ENCODE results near the gene TMCO5A.
A peak's percentile ranks its signal among the peaks of the same experiment; 100 is the strongest.

Gene TMCO5A

DNA sequence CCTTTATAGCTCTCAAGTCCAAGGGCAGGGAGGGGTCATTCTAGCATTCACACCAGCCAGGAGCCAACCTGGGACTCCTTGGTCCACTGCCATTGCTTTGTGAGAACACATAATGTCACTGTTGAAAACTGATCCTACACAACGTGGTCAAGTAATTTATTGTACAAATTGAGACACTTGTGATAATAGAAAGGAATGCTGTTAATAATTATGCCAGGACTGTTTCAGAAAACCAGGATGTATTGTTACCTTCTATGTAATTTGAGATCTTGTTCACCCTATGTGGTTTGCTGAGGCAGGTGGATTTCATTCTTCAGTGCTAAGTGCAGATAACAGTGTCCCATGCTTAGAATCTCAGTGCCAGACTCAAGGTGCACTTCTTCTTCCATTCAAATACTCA, 33.3 kb downstream of the TMCO5A start:
- Histone ChIP-seq H3K4me3 (ENCODE audit: control insufficient read depth in 1 of 7, extremely low read depth in 1 of 7, insufficient read depth in 4 of 7, low read depth in 2 of 7, low read length in 6 of 7) (no peak overlapping the region), H3K36me3 (ENCODE audit: control insufficient read depth in 4 of 4, insufficient read depth in 4 of 4, low read length in 3 of 4) (no peaks in the 10 kb centered on the region), H3K9me3 (ENCODE audit: control extremely low read depth in 1 of 5, control insufficient read depth in 4 of 5, insufficient read depth in 2 of 5, low read depth in 1 of 5, low read length in 4 of 5) (peaks cover 0 to 2% (median 0%) of the 10 kb centered on the region in 5 experiments), H3K27ac (ENCODE audit: insufficient read depth in 1 of 2, low read depth in 1 of 2, low read length in 2 of 2, poor library complexity in 1 of 2, severe bottlenecking in 2 of 2) (no peak overlapping the region), H3K4me1 (ENCODE audit: control extremely low read depth in 1 of 4, control insufficient read depth in 4 of 4, insufficient read depth in 4 of 4, low read length in 3 of 4) (no peaks in the 10 kb centered on the region), H3K27me3 (replicated peaks in 2 of 5; ENCODE audit: control insufficient read depth in 4 of 5, insufficient read depth in 5 of 5, low read length in 4 of 5) (peaks cover 0 to 2% (median 0%) of the 10 kb centered on the region in 5 experiments)
- CTCF ChIA-PET: no interaction called here
- POLR2A ChIA-PET: no interaction called here
- DNase-seq: no peak
- 90% methylated on average over 1 of the region's 1 CpG for WGBS (ENCODE audit: insufficient coverage)

DNA sequence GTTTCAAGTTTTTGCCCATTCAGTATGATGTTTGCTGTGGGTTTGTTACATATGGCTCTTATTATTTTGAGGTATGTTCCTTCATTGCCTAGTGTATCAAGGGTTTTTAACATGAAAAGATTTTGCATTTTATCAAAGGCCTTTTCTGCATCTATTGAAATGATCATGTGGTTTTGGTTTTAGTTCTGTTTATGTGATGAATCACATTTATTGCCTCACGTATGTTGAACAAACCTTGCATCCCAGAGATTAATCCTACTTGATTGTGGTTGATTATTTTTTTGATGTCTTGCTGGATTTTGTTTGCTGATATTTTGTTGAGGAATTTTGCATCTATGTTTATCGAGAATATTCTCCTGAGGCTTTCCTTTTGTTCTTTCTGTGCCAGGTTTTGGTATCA, 39.4 kb downstream of the TMCO5A start:
- Histone ChIP-seq H3K4me1 (ENCODE audit: control extremely low read depth in 1 of 4, control insufficient read depth in 4 of 4, insufficient read depth in 4 of 4, low read length in 3 of 4) (no peaks in the 10 kb centered on the region), H3K9me3 (ENCODE audit: control extremely low read depth in 1 of 5, control insufficient read depth in 4 of 5, insufficient read depth in 2 of 5, low read depth in 1 of 5, low read length in 4 of 5) (peaks cover 0 to 5% (median 0%) of the 10 kb centered on the region in 5 experiments), H3K27me3 (replicated peaks in 2 of 5; ENCODE audit: control insufficient read depth in 4 of 5, insufficient read depth in 5 of 5, low read length in 4 of 5) (no peaks in the 10 kb centered on the region), H3K36me3 (ENCODE audit: control insufficient read depth in 4 of 4, insufficient read depth in 4 of 4, low read length in 3 of 4) (no peaks in the 10 kb centered on the region), H3K4me3 (ENCODE audit: control insufficient read depth in 1 of 7, extremely low read depth in 1 of 7, insufficient read depth in 4 of 7, low read depth in 2 of 7, low read length in 6 of 7) (no peak overlapping the region), H3K27ac (ENCODE audit: insufficient read depth in 1 of 2, low read depth in 1 of 2, low read length in 2 of 2, poor library complexity in 1 of 2, severe bottlenecking in 2 of 2) (no peak overlapping the region)
- ChIA-PET POLR2A (no interaction called here), CTCF (no interaction called here)
- 100% methylated on average over 1 of the region's 2 CpGs for WGBS (ENCODE audit: insufficient coverage)
- DNase-seq: no peak

DNA sequence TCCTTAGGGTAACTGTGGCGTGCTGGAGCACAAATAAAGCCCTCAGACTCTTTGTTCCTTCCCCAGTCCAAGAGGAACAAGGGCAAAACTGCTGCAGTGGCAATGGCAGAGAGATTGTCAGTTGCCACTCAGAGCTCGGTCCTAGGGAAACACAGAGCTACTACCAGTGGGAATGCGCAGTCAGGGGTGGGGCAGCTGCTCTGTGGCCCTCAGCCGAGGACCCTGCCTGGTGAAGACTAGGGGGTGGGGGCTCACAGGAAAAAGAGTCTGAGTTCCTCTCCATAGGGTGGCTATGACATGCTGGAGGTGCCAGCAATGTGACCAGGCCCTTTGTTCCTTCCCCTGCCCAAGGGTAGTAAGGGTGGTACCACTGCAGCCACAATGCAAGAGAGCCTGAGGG, 43.8 kb downstream of the TMCO5A start:
- Histone ChIP-seq H3K4me3 (ENCODE audit: control insufficient read depth in 1 of 7, extremely low read depth in 1 of 7, insufficient read depth in 4 of 7, low read depth in 2 of 7, low read length in 6 of 7) (no peak overlapping the region), H3K27ac (ENCODE audit: insufficient read depth in 1 of 2, low read depth in 1 of 2, low read length in 2 of 2, poor library complexity in 1 of 2, severe bottlenecking in 2 of 2) (no peak overlapping the region), H3K36me3 (ENCODE audit: control insufficient read depth in 4 of 4, insufficient read depth in 4 of 4, low read length in 3 of 4) (no peaks in the 10 kb centered on the region), H3K9me3 (ENCODE audit: control extremely low read depth in 1 of 5, control insufficient read depth in 4 of 5, insufficient read depth in 2 of 5, low read depth in 1 of 5, low read length in 4 of 5) (peaks cover 0 to 1% (median 0%) of the 10 kb centered on the region in 5 experiments), H3K4me1 (ENCODE audit: control extremely low read depth in 1 of 4, control insufficient read depth in 4 of 4, insufficient read depth in 4 of 4, low read length in 3 of 4) (no peaks in the 10 kb centered on the region), H3K27me3 (replicated peaks in 2 of 5; ENCODE audit: control insufficient read depth in 4 of 5, insufficient read depth in 5 of 5, low read length in 4 of 5) (no peaks in the 10 kb centered on the region)
- no peak for DNase-seq
- ChIA-PET POLR2A (no interaction called here), CTCF (interaction anchor here (0.6 kb wide), 1 partner anchor 1552 kb away, joined by 3 read pairs; no protein-coding TSS in a partner anchor)
- 98% methylated on average over 4 of the region's 4 CpGs for WGBS (ENCODE audit: insufficient coverage)

DNA sequence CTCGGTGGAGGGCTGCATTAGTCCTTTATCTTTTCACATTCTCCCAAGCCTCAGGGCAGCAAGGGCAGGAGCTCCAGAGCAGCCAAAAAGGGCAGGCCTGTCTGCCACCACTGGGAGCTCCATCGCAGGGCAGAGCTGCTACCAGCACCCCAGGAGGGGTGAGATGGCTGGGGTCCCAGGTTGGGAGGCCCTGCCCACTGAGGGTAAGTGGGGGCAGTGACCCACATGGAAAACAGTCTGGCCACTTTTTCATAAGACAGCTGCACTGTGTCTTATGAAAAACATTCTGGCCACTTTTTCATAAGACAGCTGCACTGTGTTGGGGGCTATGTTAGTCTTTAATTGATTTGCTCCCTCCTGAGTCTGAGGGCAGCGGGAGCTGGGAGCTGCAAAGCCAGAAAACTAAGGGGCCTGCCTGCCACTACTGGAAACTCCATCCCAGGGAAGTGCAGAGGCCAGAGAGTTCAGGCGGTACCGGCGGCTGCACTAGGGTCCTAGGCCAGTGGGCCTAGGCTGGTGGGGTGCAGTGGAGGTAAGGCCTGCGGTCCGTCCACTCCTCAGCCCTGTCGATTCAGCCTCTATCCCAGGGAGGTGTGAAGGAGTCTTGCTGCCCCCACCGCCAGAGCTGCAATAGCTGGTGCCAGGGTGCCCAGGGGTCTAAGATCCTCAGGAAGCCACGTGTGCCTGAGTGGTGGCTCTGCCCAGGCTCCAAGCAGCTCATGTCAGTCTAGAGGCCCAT, 45.4 kb downstream of the TMCO5A start:
- POLR2A ChIA-PET: interaction anchor here (0.6 kb wide), 1 partner anchor 158 kb away, joined by 3 read pairs; no protein-coding TSS in a partner anchor
- WGBS (ENCODE audit: insufficient coverage): 88% methylated on average over 5 of the region's 11 CpGs

DNA sequence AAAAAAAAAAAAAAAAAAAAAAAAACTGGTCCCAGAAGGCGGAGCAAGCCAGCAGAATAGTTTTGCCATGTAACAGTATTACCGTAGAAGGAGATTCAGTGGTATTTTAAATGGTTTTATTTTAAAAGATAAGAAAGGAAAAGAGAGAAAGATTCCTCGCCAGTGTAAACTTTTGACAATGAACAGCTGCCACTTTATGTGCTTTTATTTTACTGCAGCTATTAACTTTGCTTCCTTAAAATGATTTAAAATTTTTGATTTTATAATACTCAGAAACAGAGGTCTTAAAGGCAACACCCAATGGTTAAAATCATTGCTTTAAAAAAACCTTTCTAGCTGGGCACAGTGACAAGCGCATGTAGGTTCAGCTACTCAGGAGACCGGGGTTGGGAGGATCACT, 46.8 kb downstream of the TMCO5A start:
- H3K27me3 ChIP-seq (replicated peaks in 2 of 5; ENCODE audit: control insufficient read depth in 4 of 5, insufficient read depth in 5 of 5, low read length in 4 of 5): no peaks in the 10 kb centered on the region
- H3K4me1 ChIP-seq (ENCODE audit: control extremely low read depth in 1 of 4, control insufficient read depth in 4 of 4, insufficient read depth in 4 of 4, low read length in 3 of 4): no peaks in the 10 kb centered on the region
- no peak overlapping the region for H3K4me3 ChIP-seq (ENCODE audit: control insufficient read depth in 1 of 7, extremely low read depth in 1 of 7, insufficient read depth in 4 of 7, low read depth in 2 of 7, low read length in 6 of 7)
- CTCF ChIA-PET: interaction anchor here (1.0 kb wide), 1 partner anchor 14 kb away, joined by 3 read pairs; no protein-coding TSS in a partner anchor
- no peaks in the 10 kb centered on the region for H3K36me3 ChIP-seq (ENCODE audit: control insufficient read depth in 4 of 4, insufficient read depth in 4 of 4, low read length in 3 of 4)
- WGBS (ENCODE audit: insufficient coverage): 96% methylated on average over 2 of the region's 5 CpGs
- no peak for DNase-seq
- POLR2A ChIA-PET: interaction anchor here (0.6 kb wide), 1 partner anchor 270 kb away, joined by 3 read pairs; no protein-coding TSS in a partner anchor
- H3K27ac ChIP-seq (ENCODE audit: insufficient read depth in 1 of 2, low read depth in 1 of 2, low read length in 2 of 2, poor library complexity in 1 of 2, severe bottlenecking in 2 of 2): no peak overlapping the region
- H3K9me3 ChIP-seq (ENCODE audit: control extremely low read depth in 1 of 5, control insufficient read depth in 4 of 5, insufficient read depth in 2 of 5, low read depth in 1 of 5, low read length in 4 of 5): no peaks in the 10 kb centered on the region

More for the DNA sequence above, 45.4 kb downstream of the TMCO5A start:
- no peaks in the 10 kb centered on the region for H3K4me1 ChIP-seq (ENCODE audit: control extremely low read depth in 1 of 4, control insufficient read depth in 4 of 4, insufficient read depth in 4 of 4, low read length in 3 of 4)
- H3K27ac ChIP-seq (ENCODE audit: insufficient read depth in 1 of 2, low read depth in 1 of 2, low read length in 2 of 2, poor library complexity in 1 of 2, severe bottlenecking in 2 of 2): no peak overlapping the region
- no peak for DNase-seq
- no peak overlapping the region for H3K4me3 ChIP-seq (ENCODE audit: control insufficient read depth in 1 of 7, extremely low read depth in 1 of 7, insufficient read depth in 4 of 7, low read depth in 2 of 7, low read length in 6 of 7)
- no peaks in the 10 kb centered on the region for H3K36me3 ChIP-seq (ENCODE audit: control insufficient read depth in 4 of 4, insufficient read depth in 4 of 4, low read length in 3 of 4)
- no peaks in the 10 kb centered on the region for H3K9me3 ChIP-seq (ENCODE audit: control extremely low read depth in 1 of 5, control insufficient read depth in 4 of 5, insufficient read depth in 2 of 5, low read depth in 1 of 5, low read length in 4 of 5)
- H3K27me3 ChIP-seq (replicated peaks in 2 of 5; ENCODE audit: control insufficient read depth in 4 of 5, insufficient read depth in 5 of 5, low read length in 4 of 5): no peaks in the 10 kb centered on the region
- CTCF ChIA-PET: no interaction called here

DNA sequence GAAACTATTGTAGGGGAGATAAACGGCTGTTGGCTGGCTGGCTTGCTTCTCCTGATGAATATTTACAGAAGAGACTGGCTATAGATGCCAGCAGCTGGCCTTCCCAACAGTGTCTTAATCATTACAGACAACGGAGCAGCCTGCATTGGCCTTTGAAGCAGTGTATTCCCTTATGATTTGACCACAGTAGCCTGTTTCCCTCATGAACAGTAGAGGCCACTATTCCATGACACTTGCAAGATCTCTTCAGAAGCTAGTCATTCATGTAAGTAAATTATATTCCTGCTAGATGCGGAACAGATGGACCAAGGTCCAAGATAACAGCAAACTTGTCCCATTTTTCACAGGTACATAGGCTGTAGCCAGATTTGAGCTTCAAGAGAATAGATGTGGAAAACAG, 47.3 kb downstream of the TMCO5A start:
- H3K36me3 ChIP-seq (ENCODE audit: control insufficient read depth in 4 of 4, insufficient read depth in 4 of 4, low read length in 3 of 4): no peaks in the 10 kb centered on the region
- no peak overlapping the region for H3K4me3 ChIP-seq (ENCODE audit: control insufficient read depth in 1 of 7, extremely low read depth in 1 of 7, insufficient read depth in 4 of 7, low read depth in 2 of 7, low read length in 6 of 7)
- H3K27ac ChIP-seq (ENCODE audit: insufficient read depth in 1 of 2, low read depth in 1 of 2, low read length in 2 of 2, poor library complexity in 1 of 2, severe bottlenecking in 2 of 2): no peak overlapping the region
- H3K9me3 ChIP-seq (ENCODE audit: control extremely low read depth in 1 of 5, control insufficient read depth in 4 of 5, insufficient read depth in 2 of 5, low read depth in 1 of 5, low read length in 4 of 5): no peaks in the 10 kb centered on the region
- H3K4me1 ChIP-seq (ENCODE audit: control extremely low read depth in 1 of 4, control insufficient read depth in 4 of 4, insufficient read depth in 4 of 4, low read length in 3 of 4): no peaks in the 10 kb centered on the region
- ChIA-PET CTCF (interaction anchor here (0.9 to 1.0 kb wide), 2 partner anchors 13 to 377 kb away, joined by 3 read pairs; no protein-coding TSS in a partner anchor), POLR2A (no interaction called here)
- H3K27me3 ChIP-seq (replicated peaks in 2 of 5; ENCODE audit: control insufficient read depth in 4 of 5, insufficient read depth in 5 of 5, low read length in 4 of 5): no peaks in the 10 kb centered on the region
- WGBS (ENCODE audit: insufficient coverage): 56% methylated on average over 2 of the region's 3 CpGs
- DNase-seq: peak in 2 of 3 donors; percentile 19 to 22

DNA sequence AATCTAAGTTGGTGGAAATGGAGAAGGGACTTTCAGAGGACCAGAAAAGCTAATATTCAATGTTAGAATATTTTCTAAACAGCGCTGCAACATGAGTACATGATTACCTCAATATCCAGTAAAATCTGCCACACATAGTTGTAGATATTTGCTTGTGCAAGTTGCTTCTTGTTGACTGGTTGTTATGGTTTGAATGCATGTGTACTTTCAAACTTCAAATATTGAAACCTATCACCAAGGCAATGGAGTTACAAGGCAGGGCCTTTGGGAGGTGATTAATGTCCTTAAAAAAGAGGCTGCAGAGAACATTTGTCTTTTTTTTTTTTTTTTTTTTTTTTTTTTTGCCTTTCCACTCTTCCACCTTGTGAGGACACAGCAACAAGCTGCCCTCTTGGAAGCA, 49.9 kb downstream of the TMCO5A start:
- H3K36me3 ChIP-seq (ENCODE audit: control insufficient read depth in 4 of 4, insufficient read depth in 4 of 4, low read length in 3 of 4): no peaks in the 10 kb centered on the region
- DNase-seq: no peak
- H3K4me3 ChIP-seq (ENCODE audit: control insufficient read depth in 1 of 7, extremely low read depth in 1 of 7, insufficient read depth in 4 of 7, low read depth in 2 of 7, low read length in 6 of 7): no peak overlapping the region
- H3K27me3 ChIP-seq (replicated peaks in 2 of 5; ENCODE audit: control insufficient read depth in 4 of 5, insufficient read depth in 5 of 5, low read length in 4 of 5): no peaks in the 10 kb centered on the region
- no CpG with 5 or more reads among the region's 1 CpG for WGBS (ENCODE audit: insufficient coverage)
- no peak overlapping the region for H3K27ac ChIP-seq (ENCODE audit: insufficient read depth in 1 of 2, low read depth in 1 of 2, low read length in 2 of 2, poor library complexity in 1 of 2, severe bottlenecking in 2 of 2)
- peaks cover 0 to 10% (median 0%) of the 10 kb centered on the region in 5 experiments for H3K9me3 ChIP-seq (ENCODE audit: control extremely low read depth in 1 of 5, control insufficient read depth in 4 of 5, insufficient read depth in 2 of 5, low read depth in 1 of 5, low read length in 4 of 5)
- H3K4me1 ChIP-seq (ENCODE audit: control extremely low read depth in 1 of 4, control insufficient read depth in 4 of 4, insufficient read depth in 4 of 4, low read length in 3 of 4): no peaks in the 10 kb centered on the region
- CTCF ChIA-PET: no interaction called here
- POLR2A ChIA-PET: no interaction called here
